HG03280 (cell line): Measurements from ENCODE around the gene HEPACAM2.

ENCODE experiments used
- ATAC-seq: cut with Tn5 transposase; IDR thresholded peaks from one replicate; pipeline ENCODE4 v1.9.1; 2021; ENCODE audit warnings: mild to moderate bottlenecking, moderate library complexity; ENCODE audit not compliant: unreplicated experiment

Gene HEPACAM2

GRCh38 chr7:93203496-93203895, 22.8 kb downstream of the HEPACAM2 start:
- no peak for ATAC-seq

DNA sequence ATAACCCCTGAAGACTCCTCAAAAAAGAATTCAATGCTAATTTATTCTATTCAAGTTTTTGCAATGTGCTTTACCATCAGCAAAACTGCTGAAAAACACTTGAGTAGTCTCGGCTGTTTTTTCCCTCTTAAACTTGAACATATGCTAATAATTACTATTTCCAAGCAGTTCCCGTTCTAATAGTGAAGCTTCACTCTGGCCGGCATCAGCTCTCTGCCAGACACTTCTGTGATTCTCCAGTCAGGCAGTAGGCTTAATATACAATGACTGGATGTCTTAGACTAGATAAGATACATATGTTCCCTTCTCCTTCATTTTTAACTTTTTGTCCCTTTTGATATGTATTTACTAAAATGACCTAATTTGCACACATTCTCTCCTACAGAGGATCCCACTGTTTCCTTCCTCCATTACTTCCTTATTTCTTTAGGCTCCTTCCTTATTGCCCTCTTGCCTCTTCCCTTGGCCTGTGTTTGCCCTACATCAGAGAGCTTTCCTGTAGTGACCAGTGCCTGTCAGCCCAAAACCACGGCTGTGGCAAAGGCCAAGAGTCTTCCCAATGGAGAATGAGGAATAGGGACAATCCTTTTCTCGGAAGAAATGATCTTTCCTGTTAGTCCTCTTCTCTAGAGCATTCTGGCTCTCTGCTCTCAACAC, 23.5 kb downstream of the HEPACAM2 start:
- no peak for ATAC-seq

GRCh38 chr7:93198472-93198871, 27.8 kb downstream of the HEPACAM2 start:
- no peak for ATAC-seq

- ATAC-seq: no peak
These were observed 29.9 kb downstream of the HEPACAM2 start for GRCh38 chr7:93196336-93196735.

- no peak for ATAC-seq
These were observed 31.9 kb downstream of the HEPACAM2 start for GRCh38 chr7:93194386-93194785.

DNA sequence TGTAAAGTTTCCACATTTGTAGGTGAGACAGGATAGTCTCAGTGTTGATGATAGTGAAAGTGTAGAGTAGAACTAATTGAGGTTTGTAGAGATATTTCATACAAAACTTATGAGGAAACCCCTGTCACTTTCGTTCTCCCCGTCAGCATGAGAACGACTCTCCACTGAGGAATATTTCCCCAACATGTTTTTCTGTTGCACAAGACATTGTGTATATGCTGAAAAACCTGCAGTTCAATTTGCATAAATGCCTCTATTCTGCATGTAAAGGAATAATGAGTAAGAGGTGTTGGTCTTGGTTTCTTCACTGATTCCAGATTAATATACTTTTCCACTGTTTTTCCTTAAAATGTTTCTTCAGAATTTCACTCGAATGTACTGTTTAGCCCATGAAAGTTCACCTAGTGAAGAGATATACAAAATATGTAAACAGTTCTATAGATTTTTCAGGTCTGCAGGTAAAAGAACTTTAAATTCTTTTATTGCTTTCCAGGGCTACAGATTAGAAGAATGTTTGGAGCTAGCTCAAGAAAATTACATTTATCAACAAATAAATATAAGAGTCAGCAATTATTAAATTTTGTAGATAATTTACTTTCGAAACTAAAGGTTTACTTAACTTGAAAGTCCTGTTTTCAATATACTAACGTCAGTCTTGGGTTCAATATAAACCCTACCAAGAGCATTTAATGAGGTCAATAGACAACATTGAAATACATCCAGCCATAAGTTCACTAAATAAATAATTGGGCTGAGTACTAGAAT, 37.2 kb downstream of the HEPACAM2 start:
- ATAC-seq: no peak

DNA sequence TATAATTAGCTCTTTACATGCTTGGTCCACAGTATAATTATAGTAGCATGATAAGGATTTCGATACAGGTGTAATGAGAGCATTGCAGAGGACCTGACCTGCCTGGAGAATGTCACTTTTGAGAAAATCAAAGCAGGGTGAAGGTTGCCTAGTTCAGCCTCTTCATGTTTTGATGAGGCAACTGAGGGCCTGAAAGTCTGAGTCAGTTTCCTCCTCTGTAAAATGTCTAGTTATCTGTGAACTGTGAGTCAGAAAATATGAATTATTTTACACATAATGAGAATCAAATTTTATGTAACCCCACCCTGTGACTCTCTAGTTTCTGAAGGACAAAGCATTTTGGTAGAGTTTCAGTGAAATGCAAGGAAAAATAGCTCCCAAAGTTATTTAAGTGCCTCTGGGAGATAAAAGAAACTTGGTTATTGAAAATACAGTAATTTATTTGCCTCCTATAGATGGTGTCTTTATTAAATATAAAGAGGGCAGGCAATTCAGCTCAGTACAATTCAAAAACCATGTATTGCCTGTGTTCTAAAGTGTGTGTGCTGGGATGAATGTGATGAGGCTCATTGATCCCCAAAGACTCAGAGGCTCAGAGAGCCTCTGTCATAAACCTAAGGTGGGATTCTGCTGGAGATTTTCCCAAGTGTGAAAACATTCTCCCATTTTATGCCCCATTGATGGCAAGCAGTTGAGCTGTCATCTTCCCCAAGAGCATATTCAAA, 40.8 kb downstream of the HEPACAM2 start:
- no peak for ATAC-seq

DNA sequence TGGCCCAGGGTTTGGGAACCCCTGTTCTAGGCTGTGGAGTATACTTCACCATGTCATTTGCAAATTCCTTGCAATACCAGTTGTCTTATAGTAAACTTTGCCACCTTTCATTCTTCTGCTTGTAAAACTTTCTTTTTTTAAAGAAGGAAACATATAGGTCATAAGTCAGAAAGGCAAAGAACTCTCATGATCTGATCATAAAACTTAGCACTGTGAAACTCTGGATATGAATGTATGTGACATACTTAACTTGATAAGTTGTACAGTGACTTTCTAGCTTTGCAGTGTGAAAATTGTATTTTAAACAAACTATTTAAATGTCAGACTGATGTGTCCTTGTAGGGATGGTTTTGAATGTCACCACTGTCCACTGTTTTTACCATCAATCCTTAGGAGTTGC, 47.1 kb downstream of the HEPACAM2 start:
- ATAC-seq: no peak

GRCh38 chr7:93178213-93178612, 48.1 kb downstream of the HEPACAM2 start:
- ATAC-seq: no peak

- ATAC-seq: no peak
These were observed 49.2 kb downstream of the HEPACAM2 start for GRCh38 chr7:93176992-93177580.

- ATAC-seq: no peak
These were observed 51.0 kb downstream of the HEPACAM2 start for GRCh38 chr7:93175219-93175618.

- no peak for ATAC-seq
These were observed 53.6 kb downstream of the HEPACAM2 start for GRCh38 chr7:93172683-93173082.

DNA sequence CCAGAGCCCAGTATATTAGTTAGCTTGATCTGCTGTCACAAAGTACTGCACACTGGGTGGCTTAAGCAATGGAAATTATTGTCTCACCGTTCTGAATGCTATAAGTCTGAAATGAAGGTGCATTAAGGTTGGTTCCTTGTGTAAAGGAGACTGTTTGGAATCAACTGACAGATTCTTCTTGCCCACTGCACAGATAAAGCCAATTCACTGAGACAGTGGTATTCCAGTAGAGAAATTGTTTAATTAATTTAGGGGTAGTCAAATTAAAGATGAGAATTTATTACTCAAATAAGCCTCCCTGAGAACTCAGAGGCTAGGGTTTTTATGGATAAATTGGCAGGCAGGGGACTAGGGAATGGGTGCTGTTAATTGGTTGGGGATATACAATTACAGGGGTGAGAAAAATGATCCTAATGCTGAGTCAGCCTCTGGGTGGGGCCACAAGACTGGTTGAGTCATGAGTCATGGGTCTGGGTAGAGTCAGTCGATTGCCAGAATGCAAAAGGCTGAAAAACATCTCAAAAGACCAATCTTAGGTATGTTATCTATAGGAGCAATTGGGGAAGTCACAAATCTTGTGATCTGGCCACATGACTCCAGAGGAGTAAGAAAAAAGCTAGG, 54.6 kb downstream of the HEPACAM2 start:
- no peak for ATAC-seq

- ATAC-seq: peak; percentile 95
These were observed 60.8 kb downstream of the HEPACAM2 start for GRCh38 chr7:93165447-93165846.

GRCh38 chr7:93164766-93165165, 61.5 kb downstream of the HEPACAM2 start:
- no peak for ATAC-seq

GRCh38 chr7:93161181-93161762, 65.0 kb downstream of the HEPACAM2 start:
- no peak for ATAC-seq

DNA sequence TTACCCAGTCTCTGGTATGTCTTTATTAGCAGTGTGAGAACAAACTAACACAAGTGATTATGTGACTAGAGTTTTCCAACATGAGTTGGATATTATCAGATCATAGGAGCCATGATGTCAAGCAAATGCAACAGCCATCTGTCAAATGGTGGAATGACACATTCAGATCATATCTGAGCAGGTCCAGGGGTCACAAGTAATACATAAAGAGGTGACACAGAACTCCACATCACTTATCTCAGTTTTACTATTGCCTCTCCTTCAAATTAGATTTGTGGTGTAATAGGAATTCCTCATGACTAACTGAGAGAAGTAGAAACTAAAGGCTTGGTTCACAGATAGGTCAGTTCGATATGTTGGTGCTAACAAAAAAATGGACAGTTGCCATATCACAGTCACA, 65.9 kb downstream of the HEPACAM2 start:
- no peak for ATAC-seq

- ATAC-seq: no peak
These were observed 66.8 kb downstream of the HEPACAM2 start for GRCh38 chr7:93159490-93159889.

- ATAC-seq: no peak
These were observed 69.4 kb downstream of the HEPACAM2 start for GRCh38 chr7:93156884-93157283.

DNA sequence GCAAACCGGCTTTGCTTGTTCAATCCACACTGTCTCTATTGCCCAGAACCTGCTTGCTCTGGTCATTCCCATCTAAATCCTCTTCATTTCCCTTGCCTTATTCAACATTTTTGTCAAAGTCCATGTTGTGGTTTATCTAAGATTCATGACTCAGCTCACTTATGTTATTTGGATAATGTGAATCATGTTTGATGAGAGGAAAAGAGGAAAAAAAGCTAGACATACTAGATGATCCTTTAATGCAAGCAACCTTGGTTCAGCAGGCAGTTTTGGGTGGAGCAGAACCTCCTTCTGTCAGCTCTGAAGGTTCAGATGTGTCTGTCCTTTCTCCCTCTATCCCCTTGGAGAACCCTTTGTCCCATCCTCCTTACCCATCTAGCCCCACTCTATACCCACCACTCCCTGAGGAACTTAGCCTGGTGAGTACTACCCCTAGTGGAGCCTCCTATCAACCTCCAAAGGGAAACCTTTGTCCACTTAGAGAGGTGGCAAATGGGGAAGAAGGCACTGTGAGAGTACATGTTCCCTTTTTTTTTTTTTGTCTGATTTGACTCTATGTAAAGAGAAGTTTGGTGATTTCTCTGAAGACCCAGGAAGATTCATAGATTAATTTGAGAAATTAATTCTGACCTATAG, 76.0 kb downstream of the HEPACAM2 start:
- ATAC-seq: no peak
